GM18907 (cell line): Measurements from ENCODE around the gene BPIFA3.

Experiments used
- ATAC-seq: cut with Tn5 transposase; IDR thresholded peaks from one replicate; pipeline ENCODE4 v1.9.1; 2021; ENCODE audit warnings: mild to moderate bottlenecking, moderate library complexity; ENCODE audit not compliant: unreplicated experiment

BPIFA3 gene

DNA sequence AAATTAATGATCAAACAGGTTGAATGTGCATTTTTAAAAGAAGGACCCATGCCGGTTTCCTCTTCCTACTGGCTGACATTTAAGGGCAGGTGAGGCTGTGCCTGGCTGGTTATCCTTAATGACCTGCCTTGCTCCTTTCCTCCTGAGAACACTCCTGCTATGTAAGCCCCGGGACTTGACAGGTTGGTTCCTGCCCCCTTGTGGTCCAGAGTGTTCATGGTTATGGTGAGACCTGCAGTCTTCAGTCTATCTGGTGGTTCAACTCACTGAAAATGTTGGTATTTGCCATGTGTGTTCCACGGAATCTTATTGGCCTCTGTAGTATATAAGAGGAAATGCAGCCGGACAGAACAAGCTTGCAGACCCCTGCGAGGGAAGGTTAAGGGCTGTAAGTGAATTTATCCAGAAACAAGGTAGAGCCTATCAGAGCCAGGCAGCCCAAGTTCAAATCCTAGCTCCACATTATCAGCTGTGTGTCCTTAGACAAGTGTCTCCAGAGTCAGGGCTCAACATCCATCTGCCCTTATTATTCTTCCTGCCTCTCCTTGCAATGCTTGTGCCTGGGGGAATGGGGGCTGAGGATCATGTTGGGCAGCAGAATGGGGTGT, 5.2 kb upstream of the BPIFA3 start:
- ATAC-seq: no peak

DNA sequence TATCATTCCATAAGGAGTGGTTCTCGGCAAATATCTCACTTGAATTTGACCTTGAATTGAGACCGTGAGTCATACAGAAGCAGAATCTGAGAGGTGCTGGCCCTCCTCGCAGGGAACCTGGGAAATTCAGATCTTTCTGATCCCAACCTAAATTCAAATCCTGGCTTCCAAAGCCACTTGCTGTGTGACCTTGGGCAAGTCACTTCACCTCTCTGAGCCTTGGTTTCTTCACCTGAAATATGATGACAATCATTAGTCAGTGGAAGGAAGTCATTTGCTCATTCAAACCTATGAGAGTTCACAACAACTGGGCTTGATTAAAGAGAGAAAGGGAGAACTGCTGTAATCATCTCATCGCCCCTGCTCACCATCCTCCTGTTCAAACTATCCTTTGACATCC, 7.2 kb downstream of the BPIFA3 start:
- no peak for ATAC-seq

DNA sequence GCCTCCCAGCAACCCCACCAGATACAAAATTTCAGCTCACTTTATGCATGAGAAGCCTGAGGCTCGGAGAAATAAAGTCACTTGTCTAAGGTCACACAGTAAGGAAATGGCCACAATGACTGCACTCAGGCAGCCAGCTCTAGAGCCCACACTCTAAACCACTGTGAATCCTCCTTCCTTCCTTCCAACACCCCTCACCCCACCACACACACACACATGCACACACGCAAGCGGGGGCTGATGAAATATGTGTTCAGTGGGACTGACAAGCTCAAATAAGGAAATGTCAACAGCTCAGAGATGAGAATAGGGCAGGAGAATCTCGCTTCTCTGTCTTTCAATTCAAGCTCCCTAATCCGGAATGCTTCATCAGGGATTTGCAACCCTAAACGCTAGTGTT, 12.7 kb downstream of the BPIFA3 start:
- ATAC-seq: no peak

DNA sequence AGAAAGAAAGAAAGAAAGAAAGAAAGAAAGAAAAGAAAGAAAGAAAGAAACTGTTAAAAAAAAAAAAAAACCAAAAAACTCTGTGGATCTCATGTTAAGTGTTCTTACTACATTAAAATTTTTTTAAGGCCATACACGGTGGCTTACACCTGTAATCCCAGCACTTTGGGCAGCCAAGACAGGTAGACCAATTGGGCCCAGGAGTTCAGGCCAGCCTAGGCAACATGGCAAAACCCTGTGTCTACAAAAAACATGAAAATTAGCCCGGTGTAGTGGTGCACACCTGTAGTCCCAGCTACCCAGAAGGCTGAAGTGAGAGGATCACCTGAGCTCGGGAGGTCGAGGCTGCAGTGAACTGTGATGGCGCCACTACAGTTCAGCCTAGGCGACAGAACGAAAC, 14.1 kb downstream of the BPIFA3 start:
- no peak for ATAC-seq

DNA sequence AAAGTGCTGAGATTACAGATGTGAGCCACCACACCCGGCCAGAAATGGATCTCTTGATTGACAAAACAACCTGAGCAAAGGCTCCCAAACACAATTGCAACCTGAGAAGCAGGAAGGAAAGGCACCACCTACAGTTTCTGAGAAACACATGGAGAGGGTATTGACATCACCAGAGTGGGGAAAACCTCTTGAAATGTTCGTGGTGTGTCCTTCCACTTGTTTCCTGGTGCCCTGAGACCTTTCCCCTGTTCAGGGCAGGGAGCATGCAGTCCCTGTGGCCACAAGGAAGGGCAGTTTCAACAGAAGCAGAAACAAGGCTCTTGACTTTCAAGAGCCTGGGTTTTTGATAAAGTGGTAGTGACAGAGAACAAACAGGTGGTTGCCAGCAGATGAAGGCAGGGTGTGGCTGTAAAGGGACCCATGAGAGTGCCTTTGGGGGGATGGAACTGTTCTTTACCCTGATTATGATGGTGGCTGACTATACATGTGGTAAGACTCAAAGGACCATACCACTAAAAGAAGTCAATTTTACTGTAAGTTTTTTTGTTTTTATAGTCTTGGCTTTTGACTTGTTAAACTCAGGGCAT, 15.4 kb downstream of the BPIFA3 start:
- no peak for ATAC-seq

DNA sequence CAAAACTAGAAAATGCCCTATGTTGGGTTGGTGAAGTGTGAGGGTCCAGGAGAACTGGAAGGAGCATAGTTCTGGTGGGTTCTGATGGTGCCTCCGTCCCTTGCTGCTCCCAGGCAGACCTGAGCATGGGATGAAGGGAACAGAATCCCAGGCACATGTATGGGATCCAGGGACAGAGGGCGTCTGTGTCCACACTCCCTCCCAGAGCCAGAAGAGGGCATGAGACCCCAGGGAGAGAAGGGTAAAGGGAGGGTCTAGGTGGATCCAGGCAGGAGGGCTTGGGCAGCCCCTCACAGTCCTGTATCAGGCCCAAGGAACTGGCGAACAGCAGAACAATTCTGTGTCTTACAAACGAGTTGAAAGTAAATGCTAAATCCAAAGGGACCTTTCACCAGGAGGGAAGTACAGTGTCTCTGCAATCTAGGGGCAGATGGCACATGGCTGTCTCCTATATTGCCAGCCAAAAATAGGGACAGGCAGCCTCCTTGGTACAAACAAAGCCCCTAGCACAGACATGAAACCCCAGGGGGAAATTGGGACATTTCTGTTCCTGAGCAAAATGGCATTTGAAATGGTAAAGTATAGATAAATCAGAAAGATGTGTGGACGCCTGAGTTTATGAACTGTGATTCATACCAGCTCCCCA, 16.1 kb downstream of the BPIFA3 start:
- ATAC-seq: no peak

DNA sequence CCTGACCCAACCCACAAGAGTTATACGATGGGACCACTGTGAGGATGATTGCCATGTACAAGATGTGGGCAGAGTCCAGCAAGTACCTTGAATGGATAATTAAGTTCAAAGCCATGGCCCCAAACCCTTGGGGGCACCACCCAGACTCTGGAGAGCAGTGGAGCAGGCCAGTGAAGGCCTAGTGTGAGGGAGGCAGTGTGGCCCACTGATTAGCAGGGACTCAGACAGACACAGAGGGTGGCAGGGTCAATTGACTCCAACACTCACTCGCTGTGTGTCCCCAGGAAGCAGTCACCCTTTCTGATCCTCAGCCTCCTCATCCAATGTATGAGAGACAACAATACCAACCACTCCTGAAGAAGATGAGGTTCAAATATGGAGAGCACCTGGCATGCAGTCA, 16.9 kb downstream of the BPIFA3 start:
- no peak for ATAC-seq

DNA sequence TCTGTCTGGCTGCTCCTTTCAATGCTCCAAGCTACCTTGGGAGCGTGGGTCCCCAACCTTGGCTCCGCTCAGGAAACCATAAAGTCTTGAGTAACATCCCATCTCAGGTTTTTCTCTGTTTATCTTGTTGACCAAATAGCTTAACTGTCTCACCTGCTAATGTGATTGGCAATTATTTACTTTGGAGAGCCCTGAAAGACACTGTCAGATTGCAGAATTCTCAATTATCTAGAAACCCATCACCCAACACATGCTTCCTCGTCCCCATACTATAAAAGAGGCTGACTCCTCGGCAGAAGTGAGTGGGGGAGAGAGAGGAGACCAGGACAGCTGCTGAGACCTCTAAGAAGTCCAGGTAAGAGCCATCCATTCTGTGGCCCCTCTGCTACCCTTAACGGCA, 18.5 kb downstream of the BPIFA3 start, which contains the start of gene BPIFA1:
Gene BPIFA1, plus strand, starts transcription at position 301 of the 400 bp plus-strand sequence. CDS start 1,716 bp downstream, outside the sequence.
- no peak for ATAC-seq

DNA sequence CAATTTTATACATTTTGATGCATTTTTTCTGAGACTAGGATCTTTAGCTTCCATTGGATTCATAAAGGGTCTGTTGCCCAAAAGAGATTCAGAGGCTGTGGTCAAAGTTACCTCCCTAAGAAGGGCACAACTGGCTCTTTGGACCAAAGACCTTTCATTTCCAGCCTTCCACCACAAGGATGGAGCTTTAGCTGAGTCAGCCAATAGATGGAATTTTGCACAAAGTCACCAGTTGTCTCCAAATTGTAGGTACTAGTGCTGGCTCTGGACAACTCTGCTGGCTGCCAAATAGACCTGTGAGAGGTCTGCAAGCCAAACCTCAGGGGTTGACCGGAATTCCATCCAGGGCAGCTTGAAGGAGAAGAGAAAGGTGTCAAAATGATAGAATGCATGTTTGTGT, 19.2 kb downstream of the BPIFA3 start:
- ATAC-seq: no peak

DNA sequence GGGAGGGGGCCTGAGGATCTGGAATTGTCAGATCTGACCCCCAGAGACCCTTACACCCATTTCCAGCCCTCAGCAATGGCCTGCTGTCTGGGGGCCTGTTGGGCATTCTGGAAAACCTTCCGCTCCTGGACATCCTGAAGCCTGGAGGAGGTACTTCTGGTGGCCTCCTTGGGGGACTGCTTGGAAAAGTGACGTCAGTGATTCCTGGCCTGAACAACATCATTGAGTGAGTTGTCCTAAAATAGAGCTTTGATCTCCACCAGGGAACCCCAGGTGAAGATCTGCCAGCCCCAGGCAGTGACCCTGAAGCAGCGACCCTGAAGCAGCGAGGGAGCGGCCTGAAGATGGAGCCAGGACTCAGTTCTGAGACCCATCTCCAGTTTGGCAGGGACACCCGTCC, 20.8 kb downstream of the BPIFA3 start:
- ATAC-seq: no peak

DNA sequence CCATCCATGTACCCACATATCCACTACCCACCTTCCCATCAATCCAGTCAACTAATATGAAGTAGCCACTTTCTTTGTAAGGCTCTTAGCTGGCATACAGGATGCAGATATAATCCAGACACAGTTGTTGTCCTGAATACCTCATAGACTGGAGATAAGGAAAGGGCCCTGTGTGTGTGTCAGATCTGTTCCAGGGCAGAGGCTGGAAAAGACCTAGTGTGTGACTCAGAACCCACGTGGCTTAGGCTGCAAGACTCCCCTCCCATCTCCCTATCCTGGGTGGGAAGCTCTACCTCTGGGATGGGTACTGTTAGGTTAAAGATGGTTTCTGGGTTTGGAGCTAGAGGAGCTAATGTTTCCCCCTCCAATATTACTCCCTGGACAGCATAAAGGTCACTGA, 22.3 kb downstream of the BPIFA3 start:
- no peak for ATAC-seq

DNA sequence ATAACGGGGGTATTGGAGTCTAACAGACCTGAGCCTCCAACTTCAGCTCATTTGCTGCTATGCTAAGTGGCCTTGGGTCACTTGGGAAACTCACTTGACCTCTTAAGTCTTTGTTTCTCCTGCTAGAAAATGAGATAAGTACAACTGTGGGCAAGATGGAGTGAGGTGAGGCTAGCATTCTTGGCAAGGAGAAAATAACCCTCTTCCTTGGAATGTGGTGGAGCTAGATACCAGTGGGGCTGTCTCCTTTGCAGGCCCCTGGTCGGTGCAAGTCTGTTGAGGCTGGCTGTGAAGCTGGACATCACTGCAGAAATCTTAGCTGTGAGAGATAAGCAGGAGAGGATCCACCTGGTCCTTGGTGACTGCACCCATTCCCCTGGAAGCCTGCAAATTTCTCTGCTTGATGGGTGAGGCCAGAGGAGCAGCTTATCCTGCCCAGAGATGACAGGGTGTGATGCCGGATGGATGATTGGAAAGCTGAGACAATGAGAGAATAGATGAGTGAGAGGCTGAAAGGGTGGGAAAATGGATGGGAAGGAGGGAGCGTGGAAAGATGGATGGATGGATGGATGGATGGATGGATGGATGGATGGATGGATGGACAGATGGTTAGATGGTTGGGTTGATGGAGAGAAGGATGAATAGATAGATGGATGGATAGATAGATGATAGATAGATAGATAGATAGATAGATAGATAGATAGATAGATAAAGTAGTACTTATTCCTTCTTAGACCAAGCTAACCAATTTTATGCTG, 23.0 kb downstream of the BPIFA3 start:
- ATAC-seq: no peak

DNA sequence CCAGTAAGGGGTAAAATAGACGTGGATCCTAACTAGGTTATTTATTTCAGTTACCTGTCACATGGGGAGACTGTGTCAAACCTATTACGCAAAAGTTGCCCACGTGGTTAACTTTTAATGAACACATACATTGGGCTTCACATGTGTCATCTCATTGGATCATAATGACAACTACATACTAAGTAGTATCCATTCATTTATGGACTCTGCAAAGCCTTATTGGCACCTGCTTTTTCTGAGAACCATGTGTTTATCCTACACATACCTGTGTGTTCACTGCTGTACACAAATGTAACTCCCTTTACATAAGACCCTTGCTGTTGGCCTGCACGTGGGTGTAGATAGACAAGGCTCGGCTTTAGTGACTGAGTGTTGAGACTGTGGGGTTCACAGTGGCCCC, 23.8 kb downstream of the BPIFA3 start:
- no peak for ATAC-seq

DNA sequence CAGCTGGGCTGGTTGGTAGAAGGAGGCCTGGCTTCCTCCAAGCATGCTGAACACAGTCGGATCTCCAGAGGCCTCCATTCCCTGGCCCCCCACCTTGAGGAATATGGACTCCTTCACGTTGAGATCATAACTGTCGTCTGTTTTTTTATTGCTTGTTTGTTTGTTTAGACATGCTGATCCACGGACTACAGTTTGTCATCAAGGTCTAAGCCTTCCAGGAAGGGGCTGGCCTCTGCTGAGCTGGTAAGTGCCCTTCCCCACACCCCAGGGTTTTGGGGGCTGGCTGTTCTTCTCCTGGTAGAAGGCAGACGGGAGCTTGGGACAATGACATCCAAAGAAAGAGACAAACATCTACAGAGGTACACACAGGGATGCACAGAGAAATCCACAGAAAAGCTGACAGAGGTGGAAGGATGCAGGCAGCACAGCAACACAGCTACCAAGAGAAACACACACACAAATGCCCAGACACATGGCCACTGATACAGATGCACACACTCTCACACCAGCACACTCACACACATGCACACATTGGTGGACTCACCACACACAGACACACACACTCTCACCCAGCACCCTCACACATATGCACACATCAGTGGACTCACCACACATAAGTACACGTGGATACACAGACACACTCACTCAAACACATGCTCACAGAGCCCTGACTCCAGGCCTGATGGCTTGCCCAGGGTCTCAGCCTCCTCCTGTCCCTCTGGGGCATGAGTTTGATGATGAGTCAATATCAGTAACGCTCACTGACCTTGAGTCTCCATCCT, 25.4 kb downstream of the BPIFA3 start:
- ATAC-seq: no peak

DNA sequence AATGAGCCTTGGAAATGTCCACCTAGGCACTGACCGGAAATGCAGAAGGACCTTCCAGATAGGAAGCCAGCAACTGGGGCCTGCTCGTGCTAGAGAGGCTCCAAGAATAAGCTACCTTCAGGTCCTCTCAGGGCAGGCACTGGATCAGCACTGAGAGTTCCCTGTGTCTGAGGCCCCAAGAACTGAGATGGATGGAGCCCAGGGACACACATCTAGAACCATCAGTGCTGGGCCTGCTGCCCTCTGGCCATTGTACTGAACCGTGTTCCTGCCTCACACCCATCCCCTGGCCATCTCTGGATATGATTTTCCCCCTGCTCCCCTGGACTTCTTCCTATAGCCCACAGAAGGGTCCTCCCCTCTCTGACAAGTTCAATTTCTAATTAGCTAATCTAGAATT, 28.9 kb downstream of the BPIFA3 start:
- ATAC-seq: no peak

DNA sequence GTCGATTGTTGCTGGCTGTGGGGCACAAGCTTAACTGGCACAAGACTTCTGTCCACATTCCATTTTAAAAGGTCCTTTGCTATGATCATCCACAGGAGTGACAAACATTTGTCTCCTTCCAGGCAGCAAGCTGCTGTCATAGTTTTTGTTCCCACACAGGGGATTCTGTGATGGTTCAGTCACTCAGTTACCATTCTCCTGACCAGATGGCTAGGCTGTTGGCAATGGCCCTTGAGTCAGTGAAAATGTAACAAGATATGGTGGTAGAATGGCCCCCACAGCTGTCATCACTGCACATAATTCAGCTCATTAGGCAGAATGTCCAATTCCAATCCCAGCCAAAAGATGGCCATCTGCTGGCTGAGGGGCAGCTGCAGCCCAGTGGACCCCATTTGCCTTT, 32.3 kb downstream of the BPIFA3 start:
- no peak for ATAC-seq

DNA sequence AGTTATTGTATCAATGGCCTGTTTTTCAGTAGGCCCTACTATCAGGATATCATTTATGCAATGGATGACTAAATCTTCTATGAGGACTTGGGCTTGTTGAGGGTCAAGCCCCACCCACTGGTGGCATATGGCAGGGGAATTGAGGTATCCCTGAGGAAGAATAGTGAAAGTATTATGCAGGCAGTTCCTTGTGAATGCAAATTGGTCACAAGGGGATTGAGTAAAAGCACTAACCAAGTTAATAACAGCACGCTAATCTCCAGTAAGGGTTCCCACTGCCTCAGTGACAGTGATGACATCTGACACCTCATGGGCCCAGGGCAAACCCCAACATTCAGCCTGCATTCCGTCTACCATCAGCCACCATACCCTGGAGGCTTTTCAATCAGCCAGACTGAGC, 33.5 kb downstream of the BPIFA3 start:
- ATAC-seq: no peak

DNA sequence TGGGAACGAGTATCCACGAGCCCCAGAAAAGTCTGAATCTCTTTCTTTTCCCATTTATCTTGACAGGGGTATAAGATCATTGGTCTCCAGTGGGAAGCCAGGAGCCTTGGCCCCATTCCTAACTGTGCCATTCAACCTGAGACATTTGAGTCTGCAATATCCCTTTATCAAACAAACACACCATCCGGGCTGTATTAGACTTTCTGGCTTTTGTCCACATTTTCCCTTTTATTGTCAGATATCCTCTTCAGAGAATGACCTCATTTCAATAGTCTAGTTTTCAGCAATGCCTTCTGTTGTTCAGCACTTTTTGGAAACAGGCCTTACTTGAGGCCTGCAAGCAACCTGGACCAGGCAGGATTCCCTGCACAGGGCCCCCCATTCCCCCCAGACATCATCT, 34.3 kb downstream of the BPIFA3 start:
- ATAC-seq: no peak

DNA sequence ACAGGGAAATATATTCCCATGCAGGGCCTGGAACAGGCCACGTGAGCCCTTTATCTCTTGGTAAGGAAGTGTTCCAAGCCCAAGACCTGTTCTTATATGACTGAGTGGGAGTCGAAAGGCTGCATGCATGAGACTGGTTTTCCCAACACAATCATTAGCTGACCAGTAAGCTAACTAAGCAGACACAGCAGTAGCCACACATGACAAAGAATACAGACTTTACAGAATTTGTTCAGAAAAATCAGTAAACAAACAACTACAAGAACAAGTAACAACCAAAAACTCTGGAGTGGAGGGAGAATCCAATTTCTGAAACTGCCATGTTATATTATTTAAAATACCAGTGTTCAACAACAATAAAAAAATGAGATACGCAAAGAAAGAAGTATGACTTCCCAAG, 35.3 kb downstream of the BPIFA3 start:
- no peak for ATAC-seq

DNA sequence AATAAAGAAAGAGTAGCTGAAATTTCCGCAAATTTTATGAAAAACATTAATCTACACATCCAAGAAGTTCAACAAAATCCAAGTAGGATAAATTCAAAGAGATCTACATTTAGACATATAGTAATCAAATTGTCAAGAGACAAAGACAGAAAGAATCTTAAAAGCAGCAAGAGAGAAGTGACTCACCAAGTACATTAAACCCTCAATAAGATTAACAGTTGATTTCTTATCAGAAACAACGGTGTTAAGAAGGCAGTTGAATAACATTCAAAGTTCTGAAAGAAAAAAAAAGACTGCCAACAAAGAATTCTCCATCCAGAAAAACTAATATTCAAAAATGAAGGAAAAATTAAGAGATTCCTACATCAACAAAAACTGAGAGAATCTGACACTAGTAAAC, 37.9 kb downstream of the BPIFA3 start:
- ATAC-seq: no peak

DNA sequence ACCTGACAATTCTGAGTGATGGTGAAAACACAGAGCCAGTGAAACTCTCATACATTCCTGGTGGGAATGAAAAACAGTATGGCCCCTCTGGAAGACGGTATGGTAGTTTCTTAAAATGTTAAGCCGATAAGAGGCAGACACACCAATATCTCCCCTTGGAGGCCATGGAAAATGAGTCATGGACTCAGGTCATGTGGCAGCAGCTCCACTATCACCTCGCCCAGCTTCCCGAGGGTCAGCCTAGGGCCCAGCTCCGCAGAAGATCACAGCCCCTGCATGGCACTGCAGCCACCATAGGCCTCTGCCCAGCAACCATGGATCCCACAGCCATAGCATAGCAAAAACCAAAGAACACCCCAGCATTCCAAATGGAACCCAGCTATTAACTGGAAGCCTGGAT, 40.1 kb downstream of the BPIFA3 start:
- no peak for ATAC-seq
